Lung (tissue), 16 donors: ENCODE data around the gene FAM216A. TPM values are rescaled to one million over a fixed set of nuclear protein-coding genes. Genes with fewer than 3 reads are reported as not detected.
"Not testable (repeated sequence)": the region's sequence is repeated elsewhere in the genome, so short reads cannot be mapped to it uniquely, and the experiment has no call there.

Experiments used
- ATAC-seq: fragments of 200-7000 bp; cut with Tn5 transposase; one replicate; pipeline ENCODE4 v1.9.1; 2020; ENCODE audit warnings: moderate number of reproducible peaks; ENCODE audit not compliant: insufficient read depth, low FRiP score
- DNase-seq, 3 donors: peaks; one replicate each; pipeline ENCODE4 v3.0.0-alpha.2; 2013 to 2017
- H3K27ac ChIP-seq, 2 donors: one replicate each; pipeline ENCODE4 v1.5.1; 2013; ENCODE audit warnings: mild to moderate bottlenecking in 2 of 2, moderate library complexity in 2 of 2, control low read depth in 1 of 2, inconsistent platforms in 1 of 2, low read depth in 1 of 2, low read length in 1 of 2
- H3K27me3 ChIP-seq, 3 donors: one replicate each; pipeline ENCODE4 v1.5.1; 2013; ENCODE audit warnings: low read length in 2 of 3; ENCODE audit not compliant: control insufficient read depth in 3 of 3, insufficient read depth in 3 of 3
- H3K36me3 ChIP-seq, 4 donors: one replicate each; pipeline ENCODE4 v1.5.1; 2013; ENCODE audit warnings: low read length in 4 of 4, mild to moderate bottlenecking in 1 of 4, moderate library complexity in 1 of 4; ENCODE audit not compliant: control insufficient read depth in 4 of 4, insufficient read depth in 4 of 4
- H3K4me1 ChIP-seq, 5 donors: one replicate each; pipeline ENCODE4 v1.5.1; 2013; ENCODE audit warnings: low read length in 5 of 5, mild to moderate bottlenecking in 2 of 5, moderate library complexity in 1 of 5; ENCODE audit not compliant: control insufficient read depth in 5 of 5, insufficient read depth in 5 of 5
- H3K4me3 ChIP-seq: one replicate; pipeline ENCODE4 v1.5.1; 2013; ENCODE audit warnings: mild to moderate bottlenecking, control low read depth, moderate library complexity
- H3K9ac ChIP-seq, 2 donors: one replicate each; pipeline ENCODE4 v1.5.1; 2013; ENCODE audit warnings: low read length in 2 of 2, control low read depth in 1 of 2; ENCODE audit not compliant: insufficient read depth in 1 of 2
- H3K9me3 ChIP-seq, 4 donors: one replicate each; pipeline ENCODE4 v1.5.1; 2013; ENCODE audit warnings: low read length in 3 of 4, mild to moderate bottlenecking in 1 of 4, moderate library complexity in 1 of 4; ENCODE audit not compliant: control insufficient read depth in 4 of 4, insufficient read depth in 3 of 4
- WGBS, 2 donors: extraction: QIAGEN DNeasy Blood & Tissue Kit; methylation state at CpG; one replicate each; pipeline ENCODE4 v1.1.7; 2013; 5-methylcytosine and 5-hydroxymethylcytosine counted together
- long read RNA-seq, 5 donors: transcript quantifications; one replicate each; lab custom pipeline, GENCODE V29; 2026
- polyA plus RNA-seq, 2 donors: library from polyadenylated mRNA; stranded (reverse); fragments of 200-250 nt; gene quantifications; one replicate each; pipeline ENCODE4 v1.2.1, GENCODE V29; 2013
- total RNA-seq, 2 donors: library from RNA; depleted of rRNA in 1 of 2; stranded (reverse); fragments of >200 nt in 1 of 2; gene quantifications; one replicate each; pipeline ENCODE4 v1.2.1, GENCODE V29; 2014 to 2021
- TF ChIP-seq, protein P1 (sequence below): IDR thresholded peaks from 2 replicates; pipeline ENCODE4 v1.5.1; 2012; ENCODE audit warnings: mild to moderate bottlenecking; ENCODE audit errors: control extremely low read depth, extremely low read depth
- donor health status: control.
- donor health status: control.
- donor health status: Bipolar disorder and iron deficiency.
- donor health status: healthy.
- donor health status: DM: yes; HTN: yes; CAD: no.

FAM216A gene, protein sequence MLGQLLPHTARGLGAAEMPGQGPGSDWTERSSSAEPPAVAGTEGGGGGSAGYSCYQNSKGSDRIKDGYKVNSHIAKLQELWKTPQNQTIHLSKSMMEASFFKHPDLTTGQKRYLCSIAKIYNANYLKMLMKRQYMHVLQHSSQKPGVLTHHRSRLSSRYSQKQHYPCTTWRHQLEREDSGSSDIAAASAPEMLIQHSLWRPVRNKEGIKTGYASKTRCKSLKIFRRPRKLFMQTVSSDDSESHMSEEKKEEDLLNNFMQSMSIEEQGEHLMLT
- total RNA-seq (1 to 10 TPM; 2.9 to 6.3 TPM), polyA plus RNA-seq (1 to 10 TPM; 4.0 to 6.4 TPM)
- long read RNA-seq, donor 1, partial matches to known transcripts: 188 of 230 reads
- long read RNA-seq, donor 1, other reads (novel, unspliced or antisense): 36 of 230 reads
- long read RNA-seq, donor 2, partial matches to known transcripts: 95 of 124 reads
- long read RNA-seq, donor 2, other reads (novel, unspliced or antisense): 27 of 124 reads
- long read RNA-seq, donor 3, partial matches to known transcripts: 10 of 129 reads
- long read RNA-seq, donor 3, other reads (novel, unspliced or antisense): 115 of 129 reads
- long read RNA-seq, donor 4, partial matches to known transcripts: 0 of 4 reads
- long read RNA-seq, donor 4, other reads (novel, unspliced or antisense): 0 of 4 reads
- long read RNA-seq, donor 5, transcript FAM216A-201 (7 exons, 1,582 nt): minor isoform, 5 of 293 reads
- long read RNA-seq, donor 5, transcript FAM216A-204 (2 exons, 1,384 nt): major isoform, 6 of 293 reads
- long read RNA-seq, donor 5, partial matches to known transcripts: 194 of 293 reads
- long read RNA-seq, donor 5, other reads (novel, unspliced or antisense): 87 of 293 reads

DNA sequence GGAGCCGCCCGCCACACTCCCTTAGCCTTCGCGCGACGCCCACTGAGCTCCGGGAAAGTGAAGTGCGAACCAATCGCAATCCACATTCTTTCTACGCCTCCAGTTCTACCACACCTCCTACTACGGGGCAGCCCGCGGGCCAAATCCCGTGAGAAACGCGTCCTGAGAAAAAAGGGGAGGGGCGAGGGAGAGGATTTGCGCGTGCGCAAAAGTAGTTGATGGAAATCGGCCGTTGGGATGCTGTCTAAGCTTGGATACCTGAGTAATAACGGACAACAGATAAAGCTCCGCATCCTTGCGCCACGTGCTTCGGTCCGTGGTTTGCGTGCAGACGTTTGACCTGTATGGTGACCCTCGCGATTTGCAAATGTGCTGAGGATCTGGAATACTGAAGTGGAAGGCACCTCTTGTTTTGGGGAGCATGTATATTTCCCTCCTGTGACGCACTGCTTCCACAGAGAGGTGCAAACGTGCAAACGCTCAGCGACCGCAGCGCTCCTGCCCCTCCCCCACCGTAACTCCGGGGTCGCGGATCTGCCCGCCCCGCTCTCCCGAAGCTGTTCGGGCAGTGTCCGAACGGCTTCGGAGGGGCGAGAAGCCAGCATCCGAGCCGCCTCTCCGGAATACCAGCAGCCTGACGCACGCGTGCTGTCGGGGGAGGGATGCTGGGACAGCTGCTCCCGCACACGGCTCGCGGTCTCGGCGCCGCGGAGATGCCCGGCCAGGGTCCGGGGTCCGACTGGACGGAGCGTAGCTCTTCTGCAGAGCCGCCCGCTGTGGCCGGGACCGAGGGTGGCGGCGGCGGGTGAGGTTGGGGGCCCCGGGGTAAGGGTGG, at the start of gene FAM216A, which contains the start of gene GPN3:
TSS of gene FAM216A (plus strand) at position 632 of the 835 bp plus-strand sequence. CDS start at position 663, 31 bp downstream.
TSS of gene GPN3 (minus strand) at position 44 of the 835 bp plus-strand sequence. CDS start 54 bp downstream, outside the sequence.
- Histone ChIP-seq H3K4me1 (peaks cover 4 to 17% (median 8%) of the 10 kb centered on the region in 5 donors), H3K36me3 (peaks cover 0 to 11% (median 3%) of the 10 kb centered on the region in 4 donors), H3K27ac (peak within 1 kb of the TSS; percentile 92 to 95), H3K9me3 (no peaks in the 10 kb centered on the region), H3K27me3 (no peaks in the 10 kb centered on the region), H3K4me3 (peak within 1 kb of the TSS; percentile 72), H3K9ac (peak within 1 kb of the TSS; percentile 67 to 97)
- ATAC-seq (peak; percentile 94), DNase-seq (peak; percentile 98 to 100 (median 99))
- 0% methylated on average over 71 to 78 of the region's 78 CpGs for WGBS, 2 donors
- TF ChIP-seq, protein P1, sequence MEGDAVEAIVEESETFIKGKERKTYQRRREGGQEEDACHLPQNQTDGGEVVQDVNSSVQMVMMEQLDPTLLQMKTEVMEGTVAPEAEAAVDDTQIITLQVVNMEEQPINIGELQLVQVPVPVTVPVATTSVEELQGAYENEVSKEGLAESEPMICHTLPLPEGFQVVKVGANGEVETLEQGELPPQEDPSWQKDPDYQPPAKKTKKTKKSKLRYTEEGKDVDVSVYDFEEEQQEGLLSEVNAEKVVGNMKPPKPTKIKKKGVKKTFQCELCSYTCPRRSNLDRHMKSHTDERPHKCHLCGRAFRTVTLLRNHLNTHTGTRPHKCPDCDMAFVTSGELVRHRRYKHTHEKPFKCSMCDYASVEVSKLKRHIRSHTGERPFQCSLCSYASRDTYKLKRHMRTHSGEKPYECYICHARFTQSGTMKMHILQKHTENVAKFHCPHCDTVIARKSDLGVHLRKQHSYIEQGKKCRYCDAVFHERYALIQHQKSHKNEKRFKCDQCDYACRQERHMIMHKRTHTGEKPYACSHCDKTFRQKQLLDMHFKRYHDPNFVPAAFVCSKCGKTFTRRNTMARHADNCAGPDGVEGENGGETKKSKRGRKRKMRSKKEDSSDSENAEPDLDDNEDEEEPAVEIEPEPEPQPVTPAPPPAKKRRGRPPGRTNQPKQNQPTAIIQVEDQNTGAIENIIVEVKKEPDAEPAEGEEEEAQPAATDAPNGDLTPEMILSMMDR: no peak

DNA sequence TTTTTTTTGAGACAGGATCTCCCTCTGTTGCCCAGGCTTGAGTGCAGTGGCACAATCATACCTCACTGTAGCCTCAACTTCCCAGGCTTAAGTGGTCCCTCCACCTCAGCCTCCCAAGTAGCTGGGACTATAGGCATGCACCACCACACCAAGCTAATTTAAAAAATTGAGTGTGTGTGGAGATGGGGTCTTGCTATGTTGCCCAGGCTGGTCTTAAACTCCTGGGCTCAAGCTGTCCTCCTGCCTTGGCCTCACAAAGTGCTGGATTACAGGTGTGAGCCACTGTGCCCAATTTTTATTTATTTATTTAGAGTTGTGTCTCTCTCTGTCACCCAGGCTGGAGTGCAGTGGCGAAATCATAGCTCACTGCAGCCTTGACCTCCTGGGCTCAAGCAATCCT, 48.0 kb upstream of the FAM216A start:
- not testable (repeated sequence) for H3K36me3 ChIP-seq, DNase-seq, H3K9ac ChIP-seq, H3K27ac ChIP-seq, H3K27me3 ChIP-seq, H3K9me3 ChIP-seq, H3K4me3 ChIP-seq, H3K4me1 ChIP-seq, ATAC-seq
- WGBS, 2 donors: 86 to 97% methylated on average over 1 of the region's 1 CpG

DNA sequence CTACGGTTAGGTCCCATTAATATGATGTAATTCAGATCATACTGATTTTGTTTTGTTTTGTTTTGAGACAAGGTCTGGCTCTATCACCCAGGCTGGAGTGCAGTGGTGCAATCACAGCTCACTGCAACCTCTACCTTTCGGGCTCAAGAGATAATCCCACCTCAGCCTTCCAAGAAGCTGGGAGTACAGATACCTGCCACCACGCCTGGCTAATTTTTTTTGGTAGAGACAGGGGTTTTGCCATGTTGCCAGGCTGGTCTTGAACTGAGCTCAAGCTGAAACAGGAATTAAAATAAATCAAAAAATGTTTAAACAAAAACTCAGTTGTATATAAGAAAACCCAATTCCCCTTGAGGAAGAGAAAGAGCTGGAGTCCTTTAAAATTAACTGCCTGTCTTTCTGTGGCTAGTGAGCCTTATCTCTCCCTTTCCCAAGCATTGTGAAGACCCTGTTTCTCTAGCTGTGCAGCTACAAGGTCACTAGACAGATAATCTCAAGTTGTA, 47.4 kb upstream of the FAM216A start:
- WGBS, 2 donors: 59 to 77% methylated on average over 3 of the region's 3 CpGs
- no peaks in the 10 kb centered on the region for H3K9me3 ChIP-seq
- H3K4me1 ChIP-seq: no peaks in the 10 kb centered on the region
- H3K36me3 ChIP-seq: no peaks in the 10 kb centered on the region
- H3K27ac ChIP-seq: no peak overlapping the region
- H3K27me3 ChIP-seq: no peaks in the 10 kb centered on the region
- ATAC-seq: no peak
- TF ChIP-seq, protein P1: no peak
- H3K4me3 ChIP-seq: no peak overlapping the region
- no peak overlapping the region for H3K9ac ChIP-seq
- no peak for DNase-seq
